ENCODE measurements around the gene TOX4.

The TOX4 gene

GRCh38 chr14:21526672-21527317 lies 49.8 kb downstream of the TOX4 start:
- no peak for TF ChIP-seq CTCF (IDR thresholded peaks at IDR 0.05; ENCODE audit: low read depth, low read length)
- DNase-seq (ENCODE audit: extremely low read depth, low read depth), result no peak

- DNase-seq (ENCODE audit: extremely low read depth, low read depth), result no peak
- no peak for TF ChIP-seq CTCF (IDR thresholded peaks at IDR 0.05; ENCODE audit: low read depth, low read length)
Observed at GRCh38 chr14:21527318-21527679, 50.3 kb downstream of the TOX4 start.

- TF ChIP-seq CTCF (IDR thresholded peaks at IDR 0.05; ENCODE audit: low read depth, low read length), result no peak
- DNase-seq (ENCODE audit: extremely low read depth, low read depth), result no peak
Observed at GRCh38 chr14:21528381-21529348, 51.7 kb downstream of the TOX4 start.

GRCh38 chr14:21529515-21529914 lies 52.5 kb downstream of the TOX4 start:
- no peak for TF ChIP-seq CTCF (IDR thresholded peaks at IDR 0.05; ENCODE audit: low read depth, low read length)
- DNase-seq (ENCODE audit: extremely low read depth, low read depth), result no peak

GRCh38 chr14:21533294-21533693 lies 56.3 kb downstream of the TOX4 start:
- no peak for TF ChIP-seq CTCF (IDR thresholded peaks at IDR 0.05; ENCODE audit: low read depth, low read length)
- DNase-seq (ENCODE audit: extremely low read depth, low read depth), result no peak

- TF ChIP-seq CTCF (IDR thresholded peaks at IDR 0.05; ENCODE audit: low read depth, low read length), result no peak
- DNase-seq (ENCODE audit: extremely low read depth, low read depth), result no peak
Observed at GRCh38 chr14:21534576-21534975, 57.6 kb downstream of the TOX4 start.
